ENCODE results near the gene JPH3. TPM values are rescaled to one million over a fixed set of nuclear protein-coding genes. Genes with fewer than 3 reads are reported as not detected.

Gene JPH3
- total and polyA plus RNA-seq, 3 donors from 2014 or later, result 3.2 to 8.7 (median 8.3) TPM

- no peak for DNase-seq
- no peak for TF ChIP-seq POLR2A (IDR thresholded peaks at IDR 0.05)
- TF ChIP-seq CTCF (IDR thresholded peaks at IDR 0.05), result no peak
- intact Hi-C loops (cut with DNase I; ENCODE audit: low total_unique reads), result no loop called here
- H3K4me1 ChIP-seq, result peaks cover 18% of the 10 kb centered on the region
- no peak overlapping the region for H3K4me3 ChIP-seq
- H3K9me3 ChIP-seq, result no peaks in the 10 kb centered on the region
- peak overlapping the region; percentile 73 to 75 for H3K27ac ChIP-seq
- H3K36me3 ChIP-seq (ENCODE audit: low read depth, missing control alignments), result no peaks in the 10 kb centered on the region
- no peaks in the 10 kb centered on the region for H3K27me3 ChIP-seq
- WGBS, 2 donors, result 37 to 56% methylated on average over 3 to 7 of the region's 7 CpGs
These were observed 45.3 kb upstream of the JPH3 start for GRCh38 chr16:87556941-87557459.

- WGBS, 2 donors, result 89 to 91% methylated on average over 3 of the region's 3 CpGs
- intact Hi-C loops (cut with DNase I; ENCODE audit: low total_unique reads), result no loop called here
- Histone ChIP-seq H3K27me3 (no peaks in the 10 kb centered on the region), H3K27ac (no peak overlapping the region), H3K36me3 (ENCODE audit: low read depth, missing control alignments) (no peaks in the 10 kb centered on the region), H3K4me1 (peaks cover 18% of the 10 kb centered on the region), H3K9me3 (no peaks in the 10 kb centered on the region), H3K4me3 (no peak overlapping the region)
- no peak for TF ChIP-seq POLR2A (IDR thresholded peaks at IDR 0.05)
- TF ChIP-seq CTCF (IDR thresholded peaks at IDR 0.05), result no peak
- no peak for DNase-seq
These were observed 43.6 kb upstream of the JPH3 start for GRCh38 chr16:87558682-87559081.

GRCh38 chr16:87559945-87560344 lies 42.4 kb upstream of the JPH3 start:
- TF ChIP-seq CTCF (IDR thresholded peaks at IDR 0.05), result no peak
- TF ChIP-seq POLR2A (IDR thresholded peaks at IDR 0.05), result no peak
- Histone ChIP-seq H3K27me3 (no peaks in the 10 kb centered on the region), H3K4me3 (no peak overlapping the region), H3K36me3 (ENCODE audit: low read depth, missing control alignments) (no peaks in the 10 kb centered on the region), H3K9me3 (no peaks in the 10 kb centered on the region), H3K4me1 (peaks cover 18% of the 10 kb centered on the region), H3K27ac (no peak overlapping the region)
- intact Hi-C loops (cut with DNase I; ENCODE audit: low total_unique reads), result no loop called here
- no peak for DNase-seq
- 64 to 76% methylated on average over 17 of the region's 17 CpGs for WGBS, 2 donors

GRCh38 chr16:87560428-87561199 lies 41.7 kb upstream of the JPH3 start:
- Histone ChIP-seq H3K27me3 (no peaks in the 10 kb centered on the region), H3K4me1 (peaks cover 21% of the 10 kb centered on the region), H3K27ac (no peak overlapping the region), H3K4me3 (no peak overlapping the region), H3K36me3 (ENCODE audit: low read depth, missing control alignments) (no peaks in the 10 kb centered on the region), H3K9me3 (no peaks in the 10 kb centered on the region)
- WGBS, 2 donors, result 50 to 65% methylated on average over 9 to 12 of the region's 12 CpGs
- DNase-seq, result peak; percentile 60
- TF ChIP-seq POLR2A (IDR thresholded peaks at IDR 0.05), result no peak
- TF ChIP-seq CTCF (IDR thresholded peaks at IDR 0.05), result no peak
- intact Hi-C loops (cut with DNase I; ENCODE audit: low total_unique reads), result no loop called here

Data from testis (tissue), 3 donors.